Loucy (cell line): Measurements from ENCODE around the gene UNC119B.

Experiments
- H2AFZ ChIP-seq: fragments of 200-600 bp; sonication (generic); 2 replicates; pipeline ENCODE4 v1.6.0; 2016; ENCODE audit warnings: antibody characterized with exemption, mild to moderate bottlenecking, low read length, moderate library complexity
- H3F3A ChIP-seq: fragments of 200-600 bp; 2 replicates; pipeline ENCODE4 v1.6.0; 2016; ENCODE audit warnings: antibody characterized with exemption, low read depth, mild to moderate bottlenecking
- H3K27me3 ChIP-seq: fragments of 200-600 bp; sonication (generic); 2 replicates; pipeline ENCODE4 v1.6.1; 2014; ENCODE audit warnings: low read length, mild to moderate bottlenecking; ENCODE audit not compliant: insufficient read depth, poor library complexity, severe bottlenecking
- H3K36me3 ChIP-seq: fragments of 200-600 bp; sonication (generic); 2 replicates; pipeline ENCODE4 v1.6.1; 2016; ENCODE audit warnings: low read length; ENCODE audit not compliant: insufficient read depth
- H3K4me1 ChIP-seq: fragments of 200-600 bp; sonication (generic); 2 replicates; pipeline ENCODE4 v1.5.1; 2014; ENCODE audit warnings: low read length, mild to moderate bottlenecking; ENCODE audit not compliant: insufficient read depth, poor library complexity, severe bottlenecking
- H3K4me2 ChIP-seq: fragments of 200-600 bp; sonication (generic); 2 replicates; pipeline ENCODE4 v1.6.0; 2014; ENCODE audit warnings: antibody characterized with exemption, low read length, low read depth, mild to moderate bottlenecking; ENCODE audit not compliant: poor library complexity, severe bottlenecking
- H3K4me3 ChIP-seq: fragments of 200-600 bp; sonication (generic); 2 replicates; pipeline ENCODE4 v1.5.1; 2014; ENCODE audit warnings: low read length, mild to moderate bottlenecking, mixed read lengths; ENCODE audit not compliant: poor library complexity, severe bottlenecking
- H3K79me2 ChIP-seq: fragments of 200-600 bp; sonication (generic); 2 replicates; pipeline ENCODE4 v1.6.1; 2014; ENCODE audit warnings: low read length; ENCODE audit not compliant: insufficient read depth
- H3K9ac ChIP-seq: fragments of 200-600 bp; sonication (generic); 2 replicates; pipeline ENCODE4 v1.6.0; 2014; ENCODE audit warnings: mild to moderate bottlenecking, low read depth, low read length, moderate library complexity; ENCODE audit not compliant: poor library complexity, severe bottlenecking
- H3K9me2 ChIP-seq: fragments of 200-600 bp; sonication (generic); replicated peaks from 2 replicates; pipeline ENCODE4 v1.6.1; 2016; ENCODE audit warnings: low read depth, low read length, mixed read lengths
- H3K9me3 ChIP-seq: fragments of 200-600 bp; sonication (generic); 2 replicates; pipeline ENCODE4 v1.6.1; 2014; ENCODE audit warnings: mild to moderate bottlenecking, antibody characterized with exemption, low read length, low read depth; ENCODE audit not compliant: insufficient read depth
- H4K20me1 ChIP-seq: fragments of 200-600 bp; sonication (generic); 2 replicates; pipeline ENCODE4 v1.6.0; 2014; ENCODE audit warnings: antibody characterized with exemption, low read length, mild to moderate bottlenecking; ENCODE audit not compliant: insufficient read depth, poor library complexity, severe bottlenecking
- CTCF ChIP-seq: fragments of 200-600 bp; sonication (generic); conservative IDR thresholded peaks from 2 replicates; pipeline ENCODE4 v1.5.1; 2014; ENCODE audit warnings: mild to moderate bottlenecking, antibody characterized with exemption, low read length
- EZH2phosphoT487 ChIP-seq: fragments of 200-600 bp; IDR thresholded peaks from 2 replicates; pipeline ENCODE4 v1.6.1; 2018; ENCODE audit warnings: antibody characterized with exemption, mild to moderate bottlenecking, moderate library complexity, borderline replicate concordance

Gene UNC119B

GRCh38 chr12:120758798-120759590, 48.7 kb downstream of the UNC119B start:
- no peaks in the 10 kb centered on the region for H4K20me1 ChIP-seq
- no peaks in the 10 kb centered on the region for H3K9me3 ChIP-seq
- no peak overlapping the region for H3K4me2 ChIP-seq
- H3K79me2 ChIP-seq, result no peaks in the 10 kb centered on the region
- H3K9me2 ChIP-seq, result no peaks in the 10 kb centered on the region
- no peak overlapping the region for H3K4me3 ChIP-seq
- H3K4me1 ChIP-seq, result no peaks in the 10 kb centered on the region
- no peak for TF ChIP-seq EZH2phosphoT487
- no peak for TF ChIP-seq CTCF
- H3K36me3 ChIP-seq, result peaks cover 39% of the 10 kb centered on the region; the same call in 1 of the 2 replicates
- H2AFZ ChIP-seq, result no peak overlapping the region
- no peaks in the 10 kb centered on the region for H3K27me3 ChIP-seq
- H3K9ac ChIP-seq, result no peak overlapping the region
- H3F3A ChIP-seq, result no peaks in the 10 kb centered on the region

- H3K27me3 ChIP-seq, result no peaks in the 10 kb centered on the region
- H3F3A ChIP-seq, result no peaks in the 10 kb centered on the region
- no peaks in the 10 kb centered on the region for H3K79me2 ChIP-seq
- H3K4me2 ChIP-seq, result no peak overlapping the region
- TF ChIP-seq CTCF (no peak), EZH2phosphoT487 (no peak)
- no peaks in the 10 kb centered on the region for H3K9me3 ChIP-seq
- no peaks in the 10 kb centered on the region for H3K9me2 ChIP-seq
- H4K20me1 ChIP-seq, result no peaks in the 10 kb centered on the region
- H3K9ac ChIP-seq, result no peak overlapping the region
- no peak overlapping the region for H3K4me3 ChIP-seq
- H3K36me3 ChIP-seq, result peaks cover 47% of the 10 kb centered on the region; the same call in 1 of the 2 replicates
- H2AFZ ChIP-seq, result no peak overlapping the region
- no peaks in the 10 kb centered on the region for H3K4me1 ChIP-seq
Measured at GRCh38 chr12:120759591-120760348, 49.5 kb downstream of the UNC119B start.

- no peaks in the 10 kb centered on the region for H4K20me1 ChIP-seq
- H3K4me2 ChIP-seq, result no peak overlapping the region
- H3K4me1 ChIP-seq, result no peaks in the 10 kb centered on the region
- H3F3A ChIP-seq, result no peaks in the 10 kb centered on the region
- no peaks in the 10 kb centered on the region for H3K9me3 ChIP-seq
- no peak overlapping the region for H2AFZ ChIP-seq
- no peak overlapping the region for H3K4me3 ChIP-seq
- peaks cover 55% of the 10 kb centered on the region; the same call in 1 of the 2 replicates for H3K36me3 ChIP-seq
- H3K9me2 ChIP-seq, result no peaks in the 10 kb centered on the region
- H3K9ac ChIP-seq, result no peak overlapping the region
- H3K27me3 ChIP-seq, result no peaks in the 10 kb centered on the region
- TF ChIP-seq CTCF, result no peak
- TF ChIP-seq EZH2phosphoT487, result no peak
- H3K79me2 ChIP-seq, result no peaks in the 10 kb centered on the region
Measured at GRCh38 chr12:120760349-120761254, 50.3 kb downstream of the UNC119B start.
